Suppressor macrophage treated with lipopolysaccharide for 4 hours (primary cell): ENCODE measurements around the gene KDM8.

Experiments
- DNase-seq: peaks from one replicate; pipeline ENCODE4 v3.0.0-alpha.2; 2020

Gene KDM8

GRCh38 chr16:27217256-27217655, 13.9 kb downstream of the KDM8 start:
- DNase-seq, result no peak

- DNase-seq, result no peak
Observed at GRCh38 chr16:27218756-27219155, 15.4 kb downstream of the KDM8 start.

- no peak for DNase-seq
Observed at GRCh38 chr16:27219161-27219560, 15.8 kb downstream of the KDM8 start.

- no peak for DNase-seq
Observed at GRCh38 chr16:27220120-27220519, 16.8 kb downstream of the KDM8 start.

- no peak for DNase-seq
Observed at GRCh38 chr16:27220527-27220926, 17.2 kb downstream of the KDM8 start.

- DNase-seq, result no peak
Observed at GRCh38 chr16:27220991-27221390, 17.7 kb downstream of the KDM8 start.

GRCh38 chr16:27221576-27222248, 18.4 kb downstream of the KDM8 start:
- no peak for DNase-seq

- no peak for DNase-seq
Observed at GRCh38 chr16:27222249-27223225, 19.2 kb downstream of the KDM8 start.

- no peak for DNase-seq
Observed at GRCh38 chr16:27223226-27223610, 19.9 kb downstream of the KDM8 start.

GRCh38 chr16:27223701-27224100, 20.4 kb downstream of the KDM8 start:
- DNase-seq, result no peak

GRCh38 chr16:27224271-27224737, 21.0 kb downstream of the KDM8 start:
- DNase-seq, result no peak

- DNase-seq, result no peak
Observed at GRCh38 chr16:27224741-27225300, 21.5 kb downstream of the KDM8 start.

GRCh38 chr16:27225536-27226360, 22.4 kb downstream of the KDM8 start:
- DNase-seq, result no peak

- DNase-seq, result no peak
Observed at GRCh38 chr16:27226476-27226875, 23.1 kb downstream of the KDM8 start.

GRCh38 chr16:27226976-27227705, 23.8 kb downstream of the KDM8 start:
- DNase-seq, result no peak

GRCh38 chr16:27228045-27228444, 24.7 kb downstream of the KDM8 start:
- DNase-seq, result no peak

GRCh38 chr16:27228621-27229501, 25.5 kb downstream of the KDM8 start:
- DNase-seq, result peak; percentile 72

- DNase-seq, result no peak
Observed at GRCh38 chr16:27229891-27230470, 26.7 kb downstream of the KDM8 start.

GRCh38 chr16:27230562-27231001, 27.3 kb downstream of the KDM8 start:
- no peak for DNase-seq

GRCh38 chr16:27231692-27232060, 28.4 kb downstream of the KDM8 start:
- DNase-seq, result no peak
